HG02973 (cell line): ENCODE measurements around the gene CCDC92.

Experiments
- ATAC-seq: cut with Tn5 transposase; IDR thresholded peaks from one replicate; pipeline ENCODE4 v1.9.1; 2021; ENCODE audit warnings: moderate library complexity; ENCODE audit not compliant: unreplicated experiment

The CCDC92 gene

GRCh38 chr12:123937707-123938591 lies 34.7 kb downstream of the CCDC92 start:
- no peak for ATAC-seq

GRCh38 chr12:123936956-123937706 lies 35.5 kb downstream of the CCDC92 start:
- no peak for ATAC-seq

GRCh38 chr12:123936471-123936870 lies 36.2 kb downstream of the CCDC92 start:
- no peak for ATAC-seq

- no peak for ATAC-seq
Measured at GRCh38 chr12:123935956-123936355, 36.7 kb downstream of the CCDC92 start.

GRCh38 chr12:123934829-123935228 lies 37.8 kb downstream of the CCDC92 start:
- ATAC-seq, result no peak

- no peak for ATAC-seq
Measured at GRCh38 chr12:123934016-123934620, 38.5 kb downstream of the CCDC92 start.

GRCh38 chr12:123933214-123933613 lies 39.4 kb downstream of the CCDC92 start:
- no peak for ATAC-seq

- ATAC-seq, result no peak
Measured at GRCh38 chr12:123931686-123932321, 40.8 kb downstream of the CCDC92 start.

- ATAC-seq, result no peak
Measured at GRCh38 chr12:123929946-123930583, 42.6 kb downstream of the CCDC92 start.

GRCh38 chr12:123928897-123929296 lies 43.7 kb downstream of the CCDC92 start:
- ATAC-seq, result no peak

GRCh38 chr12:123928274-123928865 lies 44.3 kb downstream of the CCDC92 start:
- ATAC-seq, result no peak

GRCh38 chr12:123924539-123924938 lies 48.1 kb downstream of the CCDC92 start:
- no peak for ATAC-seq

GRCh38 chr12:123923927-123924326 lies 48.7 kb downstream of the CCDC92 start:
- ATAC-seq, result no peak

GRCh38 chr12:123923038-123923437 lies 49.6 kb downstream of the CCDC92 start:
- ATAC-seq, result no peak

- no peak for ATAC-seq
Measured at GRCh38 chr12:123919980-123920360, 52.7 kb downstream of the CCDC92 start.

GRCh38 chr12:123917337-123917850 lies 55.2 kb downstream of the CCDC92 start:
- no peak for ATAC-seq

- ATAC-seq, result no peak
Measured at GRCh38 chr12:123916729-123917128, 55.9 kb downstream of the CCDC92 start.

GRCh38 chr12:123914726-123915333 lies 57.8 kb downstream of the CCDC92 start:
- ATAC-seq, result no peak
